ENCODE results near the gene ACTG1. TPM values are rescaled to one million over a fixed set of nuclear protein-coding genes. Genes with fewer than 3 reads are reported as not detected.

ACTG1 gene
- total RNA-seq, 1 donor from 2014 or later, result 3,227 TPM

DNA sequence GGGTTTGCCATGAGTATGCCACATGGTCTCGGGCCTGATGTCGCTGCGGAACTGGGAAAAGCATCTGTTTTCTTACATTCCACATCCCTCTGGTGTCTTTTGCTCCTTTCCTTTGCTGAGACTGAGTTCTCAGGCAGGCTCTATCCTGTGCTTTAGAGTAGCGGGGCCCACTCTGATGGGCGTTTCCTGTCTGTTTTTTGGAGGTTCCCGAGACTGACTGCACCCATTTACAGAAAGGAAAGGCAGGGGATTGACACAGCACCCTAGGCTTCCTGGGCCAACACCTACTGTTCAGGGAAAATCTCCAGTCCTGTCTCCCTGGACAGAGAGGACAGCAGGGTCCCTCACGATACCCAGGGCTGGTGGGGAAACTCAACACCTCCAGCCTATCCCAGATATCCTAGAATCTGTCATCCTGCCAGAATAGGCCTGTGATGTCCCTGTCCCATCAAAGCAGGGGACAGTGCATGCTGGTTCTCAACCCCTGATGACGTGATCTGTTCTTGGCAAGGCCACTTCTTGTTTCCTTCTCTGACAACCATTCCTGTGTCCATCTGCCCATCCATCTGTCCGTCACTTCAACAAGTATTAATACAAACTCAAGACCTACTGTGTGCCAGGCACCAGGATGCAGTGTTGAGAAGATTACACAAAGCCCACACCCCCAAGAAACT is 42.2 kb downstream of the ACTG1 start:
- peaks cover 6% of the 10 kb centered on the region for H3K4me1 Mint-ChIP-seq (ENCODE audit: low read depth)

DNA sequence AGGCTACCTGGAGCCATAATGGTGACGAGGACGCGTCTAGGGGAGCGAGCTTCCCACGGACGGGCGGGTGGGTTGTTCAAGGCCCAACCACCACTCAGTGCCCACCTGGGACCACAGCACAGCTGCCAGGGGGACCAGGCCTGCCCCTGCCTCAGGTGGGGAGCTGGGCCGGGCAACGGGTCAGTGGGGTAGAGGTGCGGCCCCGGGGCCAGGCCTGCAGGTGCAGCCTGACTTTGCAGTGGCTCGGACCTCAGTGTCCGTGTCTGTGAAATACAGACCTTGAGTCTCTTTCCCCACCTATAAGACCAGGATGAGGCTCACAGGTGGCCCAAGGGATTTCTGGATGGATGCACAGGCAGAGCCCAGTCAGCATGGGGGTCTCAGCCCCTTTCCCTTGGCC is 43.3 kb downstream of the ACTG1 start:
- Mint-ChIP-seq H3K4me3 (ENCODE audit: low read depth) (no peak overlapping the region), H3K27me3 (peaks cover 7% of the 10 kb centered on the region), H3K9me3 (ENCODE audit: low read depth) (no peaks in the 10 kb centered on the region), H3K27ac (no peak overlapping the region), H3K4me1 (ENCODE audit: low read depth) (peaks cover 6% of the 10 kb centered on the region), H3K36me3 (ENCODE audit: insufficient read depth) (no peaks in the 10 kb centered on the region)
- DNase-seq (ENCODE audit: low spot score, unreplicated experiment), result no peak
- TF ChIP-seq, protein P1, sequence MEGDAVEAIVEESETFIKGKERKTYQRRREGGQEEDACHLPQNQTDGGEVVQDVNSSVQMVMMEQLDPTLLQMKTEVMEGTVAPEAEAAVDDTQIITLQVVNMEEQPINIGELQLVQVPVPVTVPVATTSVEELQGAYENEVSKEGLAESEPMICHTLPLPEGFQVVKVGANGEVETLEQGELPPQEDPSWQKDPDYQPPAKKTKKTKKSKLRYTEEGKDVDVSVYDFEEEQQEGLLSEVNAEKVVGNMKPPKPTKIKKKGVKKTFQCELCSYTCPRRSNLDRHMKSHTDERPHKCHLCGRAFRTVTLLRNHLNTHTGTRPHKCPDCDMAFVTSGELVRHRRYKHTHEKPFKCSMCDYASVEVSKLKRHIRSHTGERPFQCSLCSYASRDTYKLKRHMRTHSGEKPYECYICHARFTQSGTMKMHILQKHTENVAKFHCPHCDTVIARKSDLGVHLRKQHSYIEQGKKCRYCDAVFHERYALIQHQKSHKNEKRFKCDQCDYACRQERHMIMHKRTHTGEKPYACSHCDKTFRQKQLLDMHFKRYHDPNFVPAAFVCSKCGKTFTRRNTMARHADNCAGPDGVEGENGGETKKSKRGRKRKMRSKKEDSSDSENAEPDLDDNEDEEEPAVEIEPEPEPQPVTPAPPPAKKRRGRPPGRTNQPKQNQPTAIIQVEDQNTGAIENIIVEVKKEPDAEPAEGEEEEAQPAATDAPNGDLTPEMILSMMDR (IDR thresholded peaks at IDR 0.05; ENCODE audit: unreplicated experiment), result no peak

More for the DNA sequence above, 42.2 kb downstream of the ACTG1 start:
- no peak overlapping the region for H3K4me3 Mint-ChIP-seq (ENCODE audit: low read depth)
- TF ChIP-seq, protein P1 (IDR thresholded peaks at IDR 0.05; ENCODE audit: unreplicated experiment), result no peak
- no peaks in the 10 kb centered on the region for H3K36me3 Mint-ChIP-seq (ENCODE audit: insufficient read depth)
- H3K27ac Mint-ChIP-seq, result no peak overlapping the region
- H3K27me3 Mint-ChIP-seq, result peaks cover 10% of the 10 kb centered on the region
- DNase-seq (ENCODE audit: low spot score, unreplicated experiment), result no peak
- H3K9me3 Mint-ChIP-seq (ENCODE audit: low read depth), result no peaks in the 10 kb centered on the region

DNA sequence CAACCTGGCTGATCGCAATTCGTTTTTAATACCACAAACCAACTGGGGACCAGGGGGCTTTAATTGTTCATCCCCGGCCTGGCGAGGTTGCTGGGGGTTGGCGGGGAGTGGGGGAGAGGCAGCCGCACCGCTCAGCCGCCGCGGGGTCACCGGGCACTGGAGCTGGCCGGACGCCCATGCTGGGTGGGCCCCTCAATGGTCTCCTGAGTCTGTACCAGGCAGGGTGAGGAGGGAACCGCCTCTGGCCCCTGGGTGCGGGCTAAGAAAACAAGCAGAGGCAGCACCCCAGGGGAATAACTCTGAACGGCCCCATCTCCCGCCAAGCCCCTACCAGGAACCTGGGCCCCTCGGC is 43.9 kb downstream of the ACTG1 start:
- H3K27ac Mint-ChIP-seq, result no peak overlapping the region

DNA sequence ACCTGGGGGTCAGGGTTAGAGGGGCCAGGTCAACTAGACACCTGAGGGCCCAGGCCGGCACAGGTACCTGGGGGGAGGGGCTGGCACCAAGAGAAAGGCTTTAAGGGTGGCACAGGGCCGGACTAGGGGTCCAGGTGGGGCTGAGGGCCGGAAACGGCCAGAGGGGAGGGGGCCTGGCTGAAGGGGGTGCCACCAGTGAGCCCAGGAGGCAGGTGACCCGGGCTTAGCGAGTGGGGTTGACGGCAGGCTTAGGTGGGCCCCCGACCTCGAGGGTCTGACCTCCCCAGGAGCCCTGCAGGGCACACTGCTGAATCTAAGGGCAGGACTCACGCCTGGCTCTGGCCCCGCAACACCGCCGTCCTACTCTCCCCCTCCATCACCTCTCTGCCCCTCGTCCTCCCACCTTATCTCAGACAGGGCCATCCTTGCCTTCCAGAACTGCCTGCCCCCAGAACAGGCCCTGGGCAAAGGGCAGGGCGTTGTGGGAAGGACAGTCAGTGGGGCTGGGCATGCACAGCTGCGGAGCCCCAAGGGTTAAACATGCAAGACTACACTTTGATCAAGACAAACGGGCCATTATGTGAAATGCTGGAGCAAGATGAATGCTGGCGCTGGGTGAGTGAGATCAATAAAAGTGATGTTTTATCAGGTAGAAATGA is 44.4 kb downstream of the ACTG1 start:
- TF ChIP-seq, protein P1 (IDR thresholded peaks at IDR 0.05; ENCODE audit: unreplicated experiment), result no peak
- H3K4me1 Mint-ChIP-seq (ENCODE audit: low read depth), result peaks cover 6% of the 10 kb centered on the region
- no peak overlapping the region for H3K27ac Mint-ChIP-seq
- H3K27me3 Mint-ChIP-seq, result peaks cover 3% of the 10 kb centered on the region
- no peaks in the 10 kb centered on the region for H3K9me3 Mint-ChIP-seq (ENCODE audit: low read depth)
- H3K36me3 Mint-ChIP-seq (ENCODE audit: insufficient read depth), result peaks cover 1% of the 10 kb centered on the region
- no peak for DNase-seq (ENCODE audit: low spot score, unreplicated experiment)
- no peak overlapping the region for H3K4me3 Mint-ChIP-seq (ENCODE audit: low read depth)

More for the DNA sequence above, 43.9 kb downstream of the ACTG1 start:
- H3K36me3 Mint-ChIP-seq (ENCODE audit: insufficient read depth), result peaks cover 1% of the 10 kb centered on the region
- H3K4me3 Mint-ChIP-seq (ENCODE audit: low read depth), result no peak overlapping the region
- peaks cover 4% of the 10 kb centered on the region for H3K27me3 Mint-ChIP-seq
- H3K9me3 Mint-ChIP-seq (ENCODE audit: low read depth), result no peaks in the 10 kb centered on the region
- TF ChIP-seq, protein P1 (IDR thresholded peaks at IDR 0.05; ENCODE audit: unreplicated experiment), result no peak
- no peak for DNase-seq (ENCODE audit: low spot score, unreplicated experiment)
- peaks cover 6% of the 10 kb centered on the region for H3K4me1 Mint-ChIP-seq (ENCODE audit: low read depth)

DNA sequence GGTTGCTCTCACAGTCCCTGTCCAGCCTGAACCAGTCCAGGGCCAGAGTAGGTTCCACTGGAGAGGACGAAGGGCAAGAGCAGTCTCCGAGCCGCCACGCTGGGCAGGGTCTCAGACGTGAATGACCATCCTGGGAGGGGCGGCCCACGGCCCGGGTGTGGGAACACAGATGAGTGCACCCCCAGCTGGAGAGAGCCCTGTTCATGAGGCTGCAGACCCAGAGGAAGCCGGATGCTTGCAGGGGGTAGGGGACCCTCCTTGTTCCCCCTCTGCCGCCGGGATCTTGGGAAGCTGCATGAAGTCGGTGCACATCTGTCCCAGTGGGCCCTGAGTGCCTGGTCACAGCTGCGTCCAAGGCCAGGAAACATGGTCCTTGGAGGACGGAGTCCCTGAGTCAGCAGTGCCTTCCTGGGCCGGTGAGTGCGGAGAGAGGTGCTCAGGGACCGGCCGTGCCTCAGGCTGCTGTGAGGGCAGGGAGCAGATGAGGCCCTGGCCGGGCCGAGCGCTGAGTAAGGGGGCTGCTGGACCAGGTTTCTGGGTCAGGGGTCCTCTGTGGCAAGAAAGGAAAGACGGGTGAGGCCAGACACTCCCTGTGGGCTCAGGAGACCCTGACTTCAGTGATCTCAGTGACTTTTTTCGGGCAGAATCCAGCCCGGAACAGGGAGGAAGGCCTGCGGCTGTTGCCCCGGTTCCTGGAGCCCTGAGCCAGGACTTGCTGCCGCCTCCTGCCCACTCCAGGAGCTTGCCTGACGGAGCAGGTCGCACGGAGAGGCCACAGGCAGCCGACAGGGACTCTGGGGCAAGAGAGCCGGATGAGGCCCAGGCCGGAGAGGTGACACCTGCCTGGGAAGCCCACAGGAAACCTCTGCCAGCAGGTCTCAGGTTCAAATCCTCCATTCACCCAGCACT is 45.8 kb downstream of the ACTG1 start:
- Mint-ChIP-seq H3K27ac (peak overlapping the region; percentile 37), H3K27me3 (no peaks in the 10 kb centered on the region), H3K36me3 (ENCODE audit: insufficient read depth) (peaks cover 1% of the 10 kb centered on the region), H3K4me1 (ENCODE audit: low read depth) (peaks cover 6% of the 10 kb centered on the region), H3K4me3 (ENCODE audit: low read depth) (no peak overlapping the region), H3K9me3 (ENCODE audit: low read depth) (no peaks in the 10 kb centered on the region)
- no peak for DNase-seq (ENCODE audit: low spot score, unreplicated experiment)
- TF ChIP-seq, protein P1 (IDR thresholded peaks at IDR 0.05; ENCODE audit: unreplicated experiment), result no peak
